ENCODE measurements around the gene SAPCD1.
A peak's percentile ranks its signal among the peaks of the same experiment; 100 is the strongest.

SAPCD1 gene

DNA sequence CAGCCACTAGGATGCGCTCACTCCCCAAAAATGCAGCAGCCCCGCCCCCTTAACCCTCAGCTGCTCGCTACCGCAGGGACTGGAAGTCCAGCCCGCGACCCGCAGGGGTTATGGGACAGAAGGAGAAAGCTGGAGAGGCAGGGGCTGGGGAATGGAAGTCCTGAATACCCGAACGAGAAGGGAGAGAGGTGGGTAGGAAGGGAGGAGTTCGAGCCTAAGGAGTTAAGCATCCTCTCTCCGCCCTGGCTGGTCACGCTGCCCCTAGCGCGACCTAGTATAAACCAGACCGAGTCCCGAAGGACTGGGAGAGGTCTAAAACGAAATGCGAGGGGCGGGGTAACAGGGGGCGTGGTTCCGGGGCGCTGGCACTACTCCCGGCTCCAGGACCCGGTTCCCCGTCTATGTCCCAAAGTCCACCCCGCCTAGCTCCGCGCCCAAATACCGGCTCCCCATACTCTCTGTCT is 32.9 kb upstream of the SAPCD1 start:
- DNase-seq (ENCODE audit: extremely low spot score) = peak; percentile 77
- POLR2A ChIA-PET = interaction anchor here (0.7 to 4.2 kb wide), 19 partner anchors 8 to 169 kb away, joined by 3 to 40 read pairs (median 6); partner anchors contain the start of genes ABHD16A, C6orf47, HSPA1A and HSPA1B
- CTCF ChIA-PET = interaction anchor here (1.2 to 2.0 kb wide), 8 partner anchors 9 to 97 kb away, joined by 3 to 13 read pairs (median 6); partner anchors contain the start of genes LSM2, LY6G6D and MSH5
- TF ChIP-seq CTBP1 (IDR thresholded peaks at IDR 0.05; ENCODE audit: borderline replicate concordance) (no peak), ELF4 (IDR thresholded peaks at IDR 0.05) (no peak), FOXK2 (IDR thresholded peaks at IDR 0.05) (no peak), HDGF (IDR thresholded peaks at IDR 0.05; ENCODE audit: borderline replicate concordance) (no peak), NFRKB (IDR thresholded peaks at IDR 0.05) (no peak), FOXA1 (IDR thresholded peaks at IDR 0.05) (no peak), SP1 (IDR thresholded peaks at IDR 0.05) (peak; percentile 34; the same call in 1 of the 2 replicates)

DNA sequence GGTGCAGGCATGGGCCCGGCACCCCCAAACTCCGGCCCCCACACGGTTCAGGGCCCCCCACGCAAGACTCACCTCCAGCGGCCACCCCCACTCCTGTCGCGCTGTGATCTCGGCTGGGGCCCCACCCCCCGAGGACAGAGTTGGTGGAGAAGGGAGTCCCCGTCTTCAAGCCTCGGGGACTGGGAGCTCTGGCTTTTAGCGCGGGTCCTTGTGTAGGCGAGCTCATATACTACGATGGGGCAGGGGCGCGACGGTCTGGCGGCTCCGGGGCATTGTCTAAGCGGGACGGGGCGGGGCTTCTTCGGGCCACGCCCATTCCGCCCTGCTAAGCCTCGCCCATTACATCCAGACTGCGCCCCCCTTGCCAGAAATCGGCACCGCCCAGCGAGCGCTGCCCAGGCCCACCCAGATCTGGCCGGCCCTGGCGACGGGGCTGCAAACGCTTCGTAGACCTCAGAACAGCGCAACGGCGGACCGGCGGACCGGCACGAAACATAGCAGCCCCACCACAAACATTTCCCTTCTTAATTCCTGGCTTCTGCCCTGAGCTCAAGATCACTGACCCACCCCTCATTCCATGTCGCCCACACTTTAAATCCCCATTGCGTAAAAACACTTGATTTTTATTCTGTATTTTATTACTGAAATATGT is 32.4 kb upstream of the SAPCD1 start:
- CTCF ChIA-PET = interaction anchor here (0.6 to 2.0 kb wide), 9 partner anchors 8 to 164 kb away, joined by 3 to 13 read pairs (median 6); partner anchors contain the start of genes LSM2, LY6G6D and MSH5
- TF ChIP-seq ZNF384 (IDR thresholded peaks at IDR 0.05) = no peak
- no peak; the same call in 1 of the 2 replicates for TF ChIP-seq SP1 (IDR thresholded peaks at IDR 0.05)
- no peak for TF ChIP-seq FOXA1 (IDR thresholded peaks at IDR 0.05)
- no peak for TF ChIP-seq SUZ12 (IDR thresholded peaks at IDR 0.05)
- TF ChIP-seq CTBP1 (IDR thresholded peaks at IDR 0.05; ENCODE audit: borderline replicate concordance) = no peak
- peak; percentile 39 for TF ChIP-seq L3MBTL2 (conservative IDR thresholded peaks at IDR 0.05)
- POLR2A ChIA-PET = interaction anchor here (0.7 to 4.2 kb wide), 20 partner anchors 9 to 168 kb away, joined by 3 to 40 read pairs (median 6); partner anchors contain the start of genes ABHD16A, C6orf47, HSPA1A and HSPA1B
- peak; percentile 91 for DNase-seq (ENCODE audit: extremely low spot score)

DNA sequence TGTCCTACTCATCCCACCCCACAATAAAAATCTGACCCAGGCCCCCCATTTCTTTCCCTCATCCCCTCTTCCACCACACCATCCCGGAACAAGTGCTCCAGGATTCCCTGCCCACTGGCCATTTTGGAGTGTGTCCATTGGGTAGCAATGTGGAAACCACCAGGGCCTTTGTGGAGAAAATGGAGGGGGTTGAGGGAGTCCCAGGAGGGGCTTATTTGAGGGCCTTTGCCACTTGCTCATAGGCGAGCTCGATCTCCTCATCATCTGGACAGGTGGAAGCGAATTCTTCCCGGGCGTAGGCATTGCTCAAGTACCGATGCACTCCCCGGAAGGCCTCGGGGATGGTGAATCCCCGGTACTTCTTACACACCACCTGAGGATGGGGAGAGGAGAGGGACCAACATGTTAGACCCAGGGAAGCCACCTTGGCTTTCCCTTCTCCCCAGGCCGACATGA is 31.8 kb upstream of the SAPCD1 start:
- TF ChIP-seq TARDBP (IDR thresholded peaks at IDR 0.05) = no peak
- TF ChIP-seq L3MBTL2 (conservative IDR thresholded peaks at IDR 0.05) = no peak
- no peak for TF ChIP-seq FOXK2 (IDR thresholded peaks at IDR 0.05)
- TF ChIP-seq FOXM1 (IDR thresholded peaks at IDR 0.05; ENCODE audit: borderline replicate concordance) = no peak
- TF ChIP-seq BHLHE40 (IDR thresholded peaks at IDR 0.05; ENCODE audit: borderline replicate concordance) = no peak
- TF ChIP-seq ZNF384 (IDR thresholded peaks at IDR 0.05) = no peak
- no peak for TF ChIP-seq LEF1 (IDR thresholded peaks at IDR 0.05; ENCODE audit: borderline replicate concordance)
- no peak for TF ChIP-seq NFRKB (IDR thresholded peaks at IDR 0.05)
- no peak for TF ChIP-seq HDGF (IDR thresholded peaks at IDR 0.05; ENCODE audit: borderline replicate concordance)
- TF ChIP-seq, protein P1, sequence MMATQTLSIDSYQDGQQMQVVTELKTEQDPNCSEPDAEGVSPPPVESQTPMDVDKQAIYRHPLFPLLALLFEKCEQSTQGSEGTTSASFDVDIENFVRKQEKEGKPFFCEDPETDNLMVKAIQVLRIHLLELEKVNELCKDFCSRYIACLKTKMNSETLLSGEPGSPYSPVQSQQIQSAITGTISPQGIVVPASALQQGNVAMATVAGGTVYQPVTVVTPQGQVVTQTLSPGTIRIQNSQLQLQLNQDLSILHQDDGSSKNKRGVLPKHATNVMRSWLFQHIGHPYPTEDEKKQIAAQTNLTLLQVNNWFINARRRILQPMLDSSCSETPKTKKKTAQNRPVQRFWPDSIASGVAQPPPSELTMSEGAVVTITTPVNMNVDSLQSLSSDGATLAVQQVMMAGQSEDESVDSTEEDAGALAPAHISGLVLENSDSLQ (IDR thresholded peaks at IDR 0.05) = no peak
- TF ChIP-seq ARNT (IDR thresholded peaks at IDR 0.05) = no peak
- TF ChIP-seq SP1 (IDR thresholded peaks at IDR 0.05) = no peak
- no peak for TF ChIP-seq FOXA1 (IDR thresholded peaks at IDR 0.05)
- ChIA-PET POLR2A (interaction anchor here (1.0 to 4.2 kb wide), 15 partner anchors 8 to 168 kb away, joined by 3 to 40 read pairs (median 7); partner anchors contain the start of genes ABHD16A, C6orf47, HSPA1A and HSPA1B), CTCF (interaction anchor here (1.2 to 2.0 kb wide), 7 partner anchors 7 to 96 kb away, joined by 3 to 13 read pairs (median 6); partner anchors contain the start of genes LSM2 and LY6G6D)
- DNase-seq (ENCODE audit: extremely low spot score) = no peak

DNA sequence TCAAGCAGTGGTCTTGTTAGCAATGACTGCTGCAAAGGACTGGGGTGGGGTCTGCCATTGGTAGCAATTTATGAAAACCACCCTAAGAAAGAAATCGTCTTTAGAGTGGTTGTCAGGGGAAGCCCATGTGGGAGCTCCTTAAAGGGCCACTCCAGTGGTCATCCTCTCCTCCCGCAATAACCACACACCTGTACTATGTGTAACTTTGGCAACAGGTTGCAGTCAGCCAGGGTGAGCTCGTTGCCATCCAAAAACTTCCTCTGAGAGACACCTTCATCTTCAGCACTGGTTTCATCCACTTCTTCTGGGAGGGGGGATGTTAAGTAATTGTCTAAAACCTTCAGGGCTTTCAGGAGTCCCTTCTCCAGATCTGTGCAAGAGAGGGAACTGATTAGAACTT is 30.4 kb upstream of the SAPCD1 start:
- TF ChIP-seq FOXA1 (IDR thresholded peaks at IDR 0.05) = no peak
- TF ChIP-seq SUZ12 (IDR thresholded peaks at IDR 0.05) = no peak
- TF ChIP-seq ARNT (IDR thresholded peaks at IDR 0.05) = no peak
- no peak for TF ChIP-seq ELF4 (IDR thresholded peaks at IDR 0.05)
- no peak for TF ChIP-seq CTBP1 (IDR thresholded peaks at IDR 0.05; ENCODE audit: borderline replicate concordance)
- TF ChIP-seq LEF1 (IDR thresholded peaks at IDR 0.05; ENCODE audit: borderline replicate concordance) = no peak
- no peak for TF ChIP-seq BHLHE40 (IDR thresholded peaks at IDR 0.05; ENCODE audit: borderline replicate concordance)
- no peak for TF ChIP-seq FOXK2 (IDR thresholded peaks at IDR 0.05)
- TF ChIP-seq SP1 (IDR thresholded peaks at IDR 0.05) = no peak
- TF ChIP-seq L3MBTL2 (conservative IDR thresholded peaks at IDR 0.05) = no peak
- CTCF ChIA-PET = interaction anchor here (0.7 to 4.2 kb wide), 2 partner anchors 26 to 38 kb away, joined by 3 to 19 read pairs; no protein-coding TSS in a partner anchor
- POLR2A ChIA-PET = interaction anchor here (0.7 to 1.6 kb wide), 3 partner anchors 9 to 27 kb away, joined by 3 to 5 read pairs (median 4); no protein-coding TSS in a partner anchor
- no peak for DNase-seq (ENCODE audit: extremely low spot score)

DNA sequence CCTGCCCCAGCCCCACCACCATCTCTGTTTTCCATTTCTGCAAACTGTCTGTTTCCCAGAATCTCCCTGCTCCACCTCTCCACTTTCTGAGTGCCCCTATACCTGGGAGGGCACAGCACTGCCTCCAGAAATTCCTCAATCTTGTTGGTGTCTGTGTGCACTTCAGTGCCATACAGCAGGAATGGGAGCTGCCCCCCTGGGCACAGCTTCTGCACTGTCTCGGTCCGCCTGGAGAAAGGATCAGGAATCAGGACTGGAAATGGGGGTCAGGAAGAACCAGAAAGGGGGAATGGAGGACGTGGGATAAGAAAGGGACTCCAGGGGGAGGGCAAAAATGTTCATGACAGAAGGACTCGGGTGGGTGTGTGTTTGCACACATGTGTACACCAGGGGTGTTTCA is 28.7 kb upstream of the SAPCD1 start:
- no peak for DNase-seq (ENCODE audit: extremely low spot score)
- POLR2A ChIA-PET = no interaction called here
- TF ChIP-seq CTBP1 (IDR thresholded peaks at IDR 0.05; ENCODE audit: borderline replicate concordance) (no peak), TARDBP (IDR thresholded peaks at IDR 0.05) (no peak), FOXA1 (IDR thresholded peaks at IDR 0.05) (no peak), ZNF384 (IDR thresholded peaks at IDR 0.05) (no peak)
- TF ChIP-seq, protein P1 (IDR thresholded peaks at IDR 0.05) = no peak
- CTCF ChIA-PET = interaction anchor here (0.9 to 4.2 kb wide), 2 partner anchors 36 to 72 kb away, joined by 3 to 19 read pairs; no protein-coding TSS in a partner anchor

DNA sequence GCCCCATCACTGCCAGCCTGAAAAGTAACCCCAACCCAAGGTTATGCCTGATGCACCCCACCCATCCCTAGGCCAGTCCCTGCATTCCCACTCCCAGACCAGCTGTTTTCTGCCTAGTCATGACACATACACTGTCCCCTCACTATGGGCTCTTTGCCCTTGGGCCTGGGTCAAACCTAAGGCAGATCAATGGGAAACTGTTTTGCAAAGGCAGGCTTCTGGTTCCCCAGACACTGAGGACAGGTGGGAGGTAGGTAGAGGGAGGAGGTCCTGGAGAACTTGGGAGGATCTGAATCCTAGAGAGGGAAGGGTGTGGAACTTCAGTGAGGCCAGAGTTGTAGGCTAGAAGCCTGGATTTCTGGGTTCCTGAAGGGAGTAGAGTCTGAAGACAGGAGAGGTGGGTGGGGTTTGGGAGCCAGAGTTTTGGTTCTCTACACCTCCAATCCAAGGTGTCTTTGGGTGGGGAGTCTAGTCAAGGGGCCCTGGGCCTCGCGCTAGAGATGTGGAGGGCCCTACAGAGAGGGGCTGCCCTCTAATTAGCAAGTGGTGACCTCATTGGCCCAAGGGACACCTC is 28.1 kb upstream of the SAPCD1 start:
- no peak for DNase-seq (ENCODE audit: extremely low spot score)
- CTCF ChIA-PET = interaction anchor here (1.0 to 4.2 kb wide), 2 partner anchors 35 to 184 kb away, joined by 3 to 19 read pairs; no protein-coding TSS in a partner anchor
- POLR2A ChIA-PET = interaction anchor here (0.7 to 1.5 kb wide), 6 partner anchors 20 to 129 kb away, joined by 3 to 4 read pairs (median 3); partner anchors contain the start of genes ABHD16A, HSPA1A, HSPA1L and NEU1
- TF ChIP-seq SP1 (IDR thresholded peaks at IDR 0.05) (no peak), L3MBTL2 (conservative IDR thresholded peaks at IDR 0.05) (no peak), ARNT (IDR thresholded peaks at IDR 0.05) (no peak), HDGF (IDR thresholded peaks at IDR 0.05; ENCODE audit: borderline replicate concordance) (no peak), FOXA1 (IDR thresholded peaks at IDR 0.05) (no peak), FOXK2 (IDR thresholded peaks at IDR 0.05) (no peak), ELF4 (IDR thresholded peaks at IDR 0.05) (no peak)
